Progenitor cell of endocrine pancreas (in vitro differentiated cells): ENCODE data around the gene ISLR2. TPM values are rescaled to one million over a fixed set of nuclear protein-coding genes. Genes with fewer than 3 reads are reported as not detected.

Source experiments
- DNase-seq: peaks from one replicate; pipeline ENCODE4 v3.0.0; 2021; ENCODE audit warnings: low spot score; ENCODE audit not compliant: unreplicated experiment
- H3K27ac Mint-ChIP-seq: 2 replicates; pipeline ENCODE4 v1.8.0; 2021; ENCODE audit warnings: mild to moderate bottlenecking, moderate library complexity, mixed read lengths
- H3K27me3 Mint-ChIP-seq: 2 replicates; pipeline ENCODE4 v1.8.0; 2021; ENCODE audit warnings: mixed read lengths
- H3K36me3 Mint-ChIP-seq: 2 replicates; pipeline ENCODE4 v1.8.0; 2022; ENCODE audit warnings: mixed read lengths; ENCODE audit not compliant: insufficient read depth
- H3K4me1 Mint-ChIP-seq: 2 replicates; pipeline ENCODE4 v1.8.0; 2021; ENCODE audit warnings: low read depth, mixed read lengths
- H3K4me3 Mint-ChIP-seq: 2 replicates; pipeline ENCODE4 v1.8.0; 2021; ENCODE audit warnings: low read depth, mild to moderate bottlenecking, moderate library complexity, mixed read lengths
- H3K9me3 Mint-ChIP-seq: 2 replicates; pipeline ENCODE4 v1.8.0; 2021; ENCODE audit warnings: low read depth, mixed read lengths
- CTCF ChIP-seq: fragments of 200-600 bp; sonication (generic); IDR thresholded peaks from one replicate; pipeline ENCODE4 v1.5.0; 2021; ENCODE audit warnings: antibody characterized with exemption, mild to moderate bottlenecking; ENCODE audit not compliant: unreplicated experiment
- total RNA-seq: library from RNA; stranded (reverse); gene quantifications from 2 replicates; pipeline ENCODE4 v1.2.1, GENCODE V29; 2021

The ISLR2 gene
- total RNA-seq, 1 donor from 2014 or later = 0.14 TPM

- H3K9me3 Mint-ChIP-seq = no peaks in the 10 kb centered on the region
- TF ChIP-seq CTCF = no peak
- no peak overlapping the region for H3K27ac Mint-ChIP-seq
- peaks cover 21% of the 10 kb centered on the region for H3K4me1 Mint-ChIP-seq
- H3K27me3 Mint-ChIP-seq = peaks cover 66% of the 10 kb centered on the region
- no peak for DNase-seq
- no peak overlapping the region for H3K4me3 Mint-ChIP-seq
- no peaks in the 10 kb centered on the region for H3K36me3 Mint-ChIP-seq
Measured at GRCh38 chr15:74138642-74139041, 8.3 kb downstream of the ISLR2 start.

- Mint-ChIP-seq H3K36me3 (no peaks in the 10 kb centered on the region), H3K27me3 (peaks cover 49% of the 10 kb centered on the region), H3K4me3 (no peak overlapping the region), H3K4me1 (peaks cover 16% of the 10 kb centered on the region), H3K27ac (no peak overlapping the region), H3K9me3 (no peaks in the 10 kb centered on the region)
- DNase-seq = no peak
- no peak for TF ChIP-seq CTCF
Measured at GRCh38 chr15:74141591-74141990, 11.2 kb downstream of the ISLR2 start.

GRCh38 chr15:74144153-74144775 lies 13.9 kb downstream of the ISLR2 start:
- Mint-ChIP-seq H3K4me1 (peaks cover 13% of the 10 kb centered on the region), H3K4me3 (no peak overlapping the region), H3K27ac (no peak overlapping the region), H3K36me3 (no peaks in the 10 kb centered on the region), H3K27me3 (peaks cover 34% of the 10 kb centered on the region), H3K9me3 (no peaks in the 10 kb centered on the region)
- DNase-seq = no peak
- no peak for TF ChIP-seq CTCF

- TF ChIP-seq CTCF = no peak
- no peak overlapping the region for H3K4me3 Mint-ChIP-seq
- H3K27me3 Mint-ChIP-seq = peaks cover 16% of the 10 kb centered on the region
- H3K4me1 Mint-ChIP-seq = no peaks in the 10 kb centered on the region
- H3K27ac Mint-ChIP-seq = no peak overlapping the region
- H3K9me3 Mint-ChIP-seq = no peaks in the 10 kb centered on the region
- no peak for DNase-seq
- H3K36me3 Mint-ChIP-seq = no peaks in the 10 kb centered on the region
Measured at GRCh38 chr15:74146277-74146800, 16.0 kb downstream of the ISLR2 start.

- Mint-ChIP-seq H3K36me3 (no peaks in the 10 kb centered on the region), H3K9me3 (no peaks in the 10 kb centered on the region), H3K27me3 (peaks cover 16% of the 10 kb centered on the region), H3K4me3 (no peak overlapping the region), H3K27ac (no peak overlapping the region), H3K4me1 (no peaks in the 10 kb centered on the region)
- no peak for DNase-seq
- no peak for TF ChIP-seq CTCF
Measured at GRCh38 chr15:74147051-74147450, 16.7 kb downstream of the ISLR2 start.
